Karpas-422 (cell line): ENCODE measurements around the gene CCDC57. TPM values are rescaled to one million over a fixed set of nuclear protein-coding genes. Genes with fewer than 3 reads are reported as not detected.

ENCODE experiments used
- DNase-seq: peaks from one replicate; pipeline ENCODE4 v3.0.0-alpha.2; 2015
- H2AFZ ChIP-seq: fragments of 200-600 bp; sonication (generic); 2 replicates; pipeline ENCODE4 v1.6.1; 2014; ENCODE audit warnings: antibody characterized with exemption, low read length, mixed read lengths
- H3K27ac ChIP-seq: fragments of 200-600 bp; sonication (generic); 2 replicates; pipeline ENCODE4 v1.5.1; 2014; ENCODE audit warnings: mild to moderate bottlenecking, low read length, moderate library complexity
- H3K27me3 ChIP-seq: fragments of 200-600 bp; sonication (generic); 2 replicates; pipeline ENCODE4 v1.6.1; 2014; ENCODE audit warnings: low read length, mixed read lengths
- H3K36me3 ChIP-seq: fragments of 200-600 bp; sonication (generic); 2 replicates; pipeline ENCODE4 v1.6.1; 2014; ENCODE audit warnings: low read length, mixed read lengths; ENCODE audit not compliant: insufficient read depth
- H3K4me1 ChIP-seq: fragments of 200-600 bp; sonication (generic); 2 replicates; pipeline ENCODE4 v1.6.1; 2014; ENCODE audit warnings: mild to moderate bottlenecking, low read length, mixed read lengths
- H3K4me2 ChIP-seq: fragments of 200-600 bp; sonication (generic); 2 replicates; pipeline ENCODE4 v1.6.1; 2014; ENCODE audit warnings: low read length, low read depth, mild to moderate bottlenecking; ENCODE audit not compliant: poor library complexity, severe bottlenecking
- H3K4me3 ChIP-seq: fragments of 200-600 bp; sonication (generic); 2 replicates; pipeline ENCODE4 v1.5.1; 2014; ENCODE audit warnings: mild to moderate bottlenecking, antibody characterized with exemption, low read length, mixed read lengths
- H3K79me2 ChIP-seq: fragments of 200-600 bp; sonication (generic); 2 replicates; pipeline ENCODE4 v1.6.1; 2014; ENCODE audit warnings: mild to moderate bottlenecking, low read length, mixed read lengths
- H3K9ac ChIP-seq: fragments of 200-600 bp; sonication (generic); 2 replicates; pipeline ENCODE4 v1.6.0; 2014; ENCODE audit warnings: low read length
- H3K9me2 ChIP-seq: fragments of 200-600 bp; sonication (generic), shearing (Covaris generic); replicated peaks from 2 replicates; pipeline ENCODE4 v1.6.0; 2014; ENCODE audit warnings: mild to moderate bottlenecking, low read length, moderate library complexity; ENCODE audit not compliant: insufficient read depth
- H3K9me3 ChIP-seq: fragments of 300-700, 200-600 bp; sonication (generic); 2 replicates; pipeline ENCODE4 v1.6.1; 2014; ENCODE audit warnings: low read length, mixed read lengths
- H4K20me1 ChIP-seq: fragments of 200-600 bp; sonication (generic); 2 replicates; pipeline ENCODE4 v1.6.1; 2014; ENCODE audit warnings: mild to moderate bottlenecking, antibody characterized with exemption, low read length, low read depth; ENCODE audit not compliant: insufficient read depth
- total RNA-seq: library from RNA; depleted of rRNA; stranded (reverse); fragments of >200 nt; shearing (Covaris generic); gene quantifications from 2 replicates; pipeline ENCODE4 v1.2.3, GENCODE V29; 2014; ENCODE audit warnings: low replicate concordance

The CCDC57 gene
- total RNA-seq, 1 experiment from 2014 or later = 31.3 TPM

DNA sequence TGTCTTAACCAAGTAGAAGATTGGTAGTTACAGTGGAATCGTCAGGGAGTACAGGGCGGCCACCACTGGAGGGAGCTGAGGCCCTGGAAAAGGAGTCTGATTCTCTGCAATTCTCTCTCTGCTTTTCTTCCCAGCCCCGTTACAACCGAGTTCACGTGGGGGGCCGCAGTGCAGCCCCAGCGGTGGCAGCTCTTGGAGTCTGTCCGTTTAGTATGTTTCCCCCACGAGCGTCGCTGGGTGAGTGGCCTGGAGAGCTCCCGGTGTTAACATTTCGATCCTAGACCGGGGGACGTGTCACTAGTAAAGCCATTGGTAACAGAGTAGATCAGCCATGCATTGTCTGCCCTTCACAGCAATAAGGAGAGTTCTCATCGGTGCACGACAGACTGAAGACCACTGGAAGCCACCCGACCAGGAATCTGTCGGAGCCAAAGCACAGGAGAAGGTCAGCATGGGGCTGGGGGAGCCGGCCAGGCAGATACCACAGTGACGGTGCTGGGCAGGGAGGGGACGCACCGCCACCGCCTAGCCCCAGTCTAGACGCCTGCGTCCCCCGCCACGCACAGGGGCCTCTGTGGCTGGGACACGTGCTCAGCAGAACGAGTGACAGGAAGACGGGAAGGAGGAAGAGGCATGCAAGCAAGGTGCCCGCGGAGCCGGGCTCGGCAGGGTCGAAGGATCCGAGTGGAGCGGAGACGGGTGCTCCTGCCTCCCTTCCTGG, 31.9 kb upstream of the CCDC57 start:
- Histone ChIP-seq H3K27ac (no peak overlapping the region), H3K9me3 (no peaks in the 10 kb centered on the region), H3K9ac (no peak overlapping the region), H3K4me1 (no peaks in the 10 kb centered on the region), H3K79me2 (no peaks in the 10 kb centered on the region), H3K9me2 (no peaks in the 10 kb centered on the region), H3K27me3 (no peaks in the 10 kb centered on the region), H3K36me3 (peaks cover 15% of the 10 kb centered on the region; the same call in 1 of the 2 replicates), H3K4me3 (no peak overlapping the region), H2AFZ (no peak overlapping the region), H4K20me1 (peaks cover 33% of the 10 kb centered on the region; the same call in 1 of the 2 replicates), H3K4me2 (no peak overlapping the region)
- no peak for DNase-seq

- H3K36me3 ChIP-seq = peaks cover 15% of the 10 kb centered on the region; the same call in 1 of the 2 replicates
- no peaks in the 10 kb centered on the region for H3K9me2 ChIP-seq
- H3K79me2 ChIP-seq = no peaks in the 10 kb centered on the region
- no peaks in the 10 kb centered on the region for H3K4me1 ChIP-seq
- no peak overlapping the region for H3K27ac ChIP-seq
- H3K4me3 ChIP-seq = no peak overlapping the region
- no peak overlapping the region for H2AFZ ChIP-seq
- no peak overlapping the region for H3K4me2 ChIP-seq
- H3K9ac ChIP-seq = no peak overlapping the region
- H3K9me3 ChIP-seq = no peaks in the 10 kb centered on the region
- H3K27me3 ChIP-seq = no peaks in the 10 kb centered on the region
- no peak for DNase-seq
- H4K20me1 ChIP-seq = peaks cover 33% of the 10 kb centered on the region; the same call in 1 of the 2 replicates
Measured at GRCh38 chr17:82243648-82244412, 31.2 kb upstream of the CCDC57 start.

DNA sequence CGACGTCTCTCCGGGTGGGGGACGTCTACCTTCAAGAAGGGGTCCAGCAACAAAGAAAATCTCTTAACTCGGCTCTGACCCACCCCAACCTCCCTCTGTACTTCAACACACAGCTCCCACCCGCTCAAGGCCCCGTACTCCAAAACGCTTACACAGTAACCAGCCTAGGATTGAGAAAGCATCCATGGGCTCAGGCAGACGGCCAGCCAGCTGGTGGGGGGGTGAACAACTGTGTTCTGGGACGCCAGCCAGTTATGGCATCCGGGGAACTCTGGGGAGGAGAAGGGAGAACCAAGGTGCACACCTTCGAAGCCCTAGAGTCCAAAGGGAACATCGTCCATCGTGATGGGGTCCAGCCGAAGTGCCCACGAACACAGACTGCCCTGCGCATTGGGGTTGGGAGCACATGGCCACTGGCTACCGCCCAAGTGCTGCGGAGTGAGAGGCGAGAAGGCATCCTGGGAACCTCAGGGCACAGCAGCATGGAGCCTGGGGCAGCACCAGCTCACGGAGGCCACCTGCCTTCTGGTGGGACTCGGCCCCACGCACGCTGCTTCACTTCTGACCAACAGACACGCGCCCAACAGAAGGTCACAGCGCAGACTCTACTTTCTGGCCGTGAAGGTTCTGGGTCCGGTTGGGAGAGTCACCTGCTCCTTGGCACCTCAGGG, 30.5 kb upstream of the CCDC57 start:
- no peak for DNase-seq
- no peaks in the 10 kb centered on the region for H3K27me3 ChIP-seq
- H3K9ac ChIP-seq = no peak overlapping the region
- no peak overlapping the region for H3K4me3 ChIP-seq
- H2AFZ ChIP-seq = no peak overlapping the region
- no peaks in the 10 kb centered on the region for H3K79me2 ChIP-seq
- no peak overlapping the region for H3K4me2 ChIP-seq
- H3K4me1 ChIP-seq = no peaks in the 10 kb centered on the region
- peaks cover 36% of the 10 kb centered on the region; the same call in 1 of the 2 replicates for H4K20me1 ChIP-seq
- H3K36me3 ChIP-seq = peaks cover 14% of the 10 kb centered on the region; the same call in 1 of the 2 replicates
- H3K9me2 ChIP-seq = no peaks in the 10 kb centered on the region
- H3K9me3 ChIP-seq = no peaks in the 10 kb centered on the region
- H3K27ac ChIP-seq = no peak overlapping the region

GRCh38 chr17:82242698-82242976, 30.0 kb upstream of the CCDC57 start:
- H3K4me3 ChIP-seq = no peak overlapping the region
- H3K36me3 ChIP-seq = peaks cover 10% of the 10 kb centered on the region; the same call in 1 of the 2 replicates
- H3K9me3 ChIP-seq = no peaks in the 10 kb centered on the region
- no peaks in the 10 kb centered on the region for H3K27me3 ChIP-seq
- no peak overlapping the region for H2AFZ ChIP-seq
- no peaks in the 10 kb centered on the region for H3K79me2 ChIP-seq
- no peak for DNase-seq
- no peaks in the 10 kb centered on the region for H3K4me1 ChIP-seq
- H3K4me2 ChIP-seq = no peak overlapping the region
- H3K9ac ChIP-seq = no peak overlapping the region
- H3K27ac ChIP-seq = no peak overlapping the region
- peaks cover 37% of the 10 kb centered on the region; the same call in 1 of the 2 replicates for H4K20me1 ChIP-seq
- H3K9me2 ChIP-seq = no peaks in the 10 kb centered on the region

GRCh38 chr17:82241926-82242697, 29.5 kb upstream of the CCDC57 start:
- H3K4me2 ChIP-seq = no peak overlapping the region
- no peaks in the 10 kb centered on the region for H3K4me1 ChIP-seq

DNA sequence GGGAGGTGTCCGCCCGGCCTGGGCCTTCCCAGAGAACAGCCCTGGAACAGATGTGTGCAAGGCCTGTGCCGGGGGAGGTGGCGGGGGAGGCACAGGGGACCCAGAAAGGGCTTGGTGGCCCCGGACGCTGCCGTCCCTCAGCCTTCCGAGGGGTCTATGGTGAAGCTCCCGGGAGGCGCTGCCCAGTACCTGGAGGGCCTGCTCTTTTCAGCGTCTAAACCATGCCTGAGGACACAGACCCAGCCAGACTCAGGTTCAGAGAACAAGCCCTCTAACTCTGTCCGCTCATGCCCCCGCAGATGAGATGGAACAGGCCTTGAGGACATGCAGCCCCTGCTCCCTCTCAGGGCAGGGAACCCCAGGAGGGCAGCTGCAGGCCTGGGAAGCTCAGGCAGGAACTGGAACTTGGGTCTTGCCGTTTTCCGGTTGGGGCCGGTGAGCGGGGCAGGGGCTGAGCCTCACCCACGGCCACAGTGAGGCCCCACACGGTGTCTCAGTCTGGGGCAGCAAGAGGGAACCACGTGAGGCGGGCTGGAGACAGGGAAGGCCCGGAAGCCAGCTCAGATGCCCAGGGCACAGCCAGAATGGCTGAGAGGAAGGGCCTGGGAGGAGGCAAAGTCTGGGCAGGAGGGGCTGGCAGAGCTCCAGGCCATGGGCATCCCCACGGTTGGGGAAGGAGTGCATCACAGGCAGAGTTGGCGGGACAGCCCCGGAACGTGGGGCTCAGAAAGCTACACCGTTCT, 28.7 kb upstream of the CCDC57 start:
- Histone ChIP-seq H3K9me3 (no peaks in the 10 kb centered on the region), H3K4me3 (no peak overlapping the region), H3K36me3 (0 out of 2 replicates have a peak, but pooled peaks cover 4% of the 10 kb centered on the region), H2AFZ (no peak overlapping the region), H3K79me2 (no peaks in the 10 kb centered on the region), H3K4me2 (no peak overlapping the region), H3K27ac (no peak overlapping the region), H3K9ac (no peak overlapping the region), H3K4me1 (no peaks in the 10 kb centered on the region), H3K9me2 (no peaks in the 10 kb centered on the region), H3K27me3 (no peaks in the 10 kb centered on the region), H4K20me1 (peaks cover 35% of the 10 kb centered on the region; the same call in 1 of the 2 replicates)
- no peak for DNase-seq

More at GRCh38 chr17:82241926-82242697, 29.5 kb upstream of the CCDC57 start:
- Histone ChIP-seq H3K9me3 (no peaks in the 10 kb centered on the region), H3K4me3 (no peak overlapping the region), H3K27ac (no peak overlapping the region), H2AFZ (no peak overlapping the region), H4K20me1 (peaks cover 32% of the 10 kb centered on the region; the same call in 1 of the 2 replicates), H3K79me2 (no peaks in the 10 kb centered on the region), H3K36me3 (peaks cover 5% of the 10 kb centered on the region; the same call in 1 of the 2 replicates), H3K9me2 (no peaks in the 10 kb centered on the region), H3K27me3 (no peaks in the 10 kb centered on the region), H3K9ac (no peak overlapping the region)
- no peak for DNase-seq

- no peak for DNase-seq
- no peaks in the 10 kb centered on the region for H3K4me1 ChIP-seq
- H2AFZ ChIP-seq = no peak overlapping the region
- H3K9ac ChIP-seq = no peak overlapping the region
- no peak overlapping the region for H3K27ac ChIP-seq
- H3K27me3 ChIP-seq = no peaks in the 10 kb centered on the region
- no peaks in the 10 kb centered on the region for H3K9me2 ChIP-seq
- no peaks in the 10 kb centered on the region for H3K79me2 ChIP-seq
- H3K4me3 ChIP-seq = no peak overlapping the region
- H3K4me2 ChIP-seq = no peak overlapping the region
- H4K20me1 ChIP-seq = peaks cover 35% of the 10 kb centered on the region; the same call in 1 of the 2 replicates
- H3K36me3 ChIP-seq = 0 out of 2 replicates have a peak, but pooled peaks cover 4% of the 10 kb centered on the region
- no peaks in the 10 kb centered on the region for H3K9me3 ChIP-seq
Measured at GRCh38 chr17:82240506-82241182, 28.0 kb upstream of the CCDC57 start.
